Renal pelvis (tissue), 4 donors: ENCODE measurements around the gene GLDN. TPM values are rescaled to one million over a fixed set of nuclear protein-coding genes. Genes with fewer than 3 reads are reported as not detected.

Experiments
- DNase-seq: peaks from one replicate; pipeline ENCODE4 v3.0.0-alpha.2; 2013
- polyA plus RNA-seq, 3 donors: library from polyadenylated mRNA; unstranded; fragments of 120-200 nt; gene quantifications; one replicate each; pipeline ENCODE4 v1.2.1, GENCODE V29; 2013; ENCODE audit not compliant: insufficient read length in 3 of 3

GLDN gene
- polyA plus RNA-seq, 3 donors: 0.11 to 0.21 (median 0.16) TPM

DNA sequence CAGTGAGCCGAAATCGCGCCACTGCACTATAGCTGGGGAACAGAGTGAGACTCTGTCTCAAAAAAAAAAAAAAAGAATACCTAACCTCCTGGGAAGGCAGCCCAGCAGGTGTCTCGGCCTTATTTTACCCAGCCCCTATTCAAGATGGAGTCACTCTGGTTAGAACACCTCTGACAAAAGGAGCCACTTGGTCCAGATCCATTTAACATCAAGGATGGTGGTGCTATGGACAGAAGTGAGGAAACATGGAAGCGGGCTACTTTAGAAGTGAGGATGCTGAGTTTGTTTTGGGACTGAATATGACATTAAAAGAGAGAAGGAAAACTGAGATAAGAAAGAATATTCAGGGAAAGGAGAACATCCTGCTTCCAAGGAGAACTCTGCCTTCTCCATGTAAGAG is 14.7 kb downstream of the GLDN start:
- no peak for DNase-seq

DNA sequence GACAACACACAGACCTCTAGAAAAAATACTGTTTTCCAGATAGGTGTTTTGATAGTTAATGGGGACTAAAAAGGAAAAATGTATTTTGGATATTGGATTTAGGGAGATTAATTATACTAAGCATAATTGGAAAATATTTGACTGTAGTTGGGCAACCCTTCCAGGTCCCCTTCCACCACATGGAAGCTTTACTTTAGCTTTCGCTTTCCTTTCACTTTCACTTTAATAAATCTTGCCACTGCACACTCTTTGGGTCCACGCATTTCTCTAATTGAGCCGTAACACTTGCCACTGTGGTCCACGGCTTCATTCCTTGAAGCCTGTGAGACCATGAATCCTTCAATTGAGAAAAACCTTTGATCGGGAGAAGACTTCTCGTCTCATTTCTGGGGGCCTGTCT is 15.5 kb downstream of the GLDN start:
- DNase-seq: no peak

DNA sequence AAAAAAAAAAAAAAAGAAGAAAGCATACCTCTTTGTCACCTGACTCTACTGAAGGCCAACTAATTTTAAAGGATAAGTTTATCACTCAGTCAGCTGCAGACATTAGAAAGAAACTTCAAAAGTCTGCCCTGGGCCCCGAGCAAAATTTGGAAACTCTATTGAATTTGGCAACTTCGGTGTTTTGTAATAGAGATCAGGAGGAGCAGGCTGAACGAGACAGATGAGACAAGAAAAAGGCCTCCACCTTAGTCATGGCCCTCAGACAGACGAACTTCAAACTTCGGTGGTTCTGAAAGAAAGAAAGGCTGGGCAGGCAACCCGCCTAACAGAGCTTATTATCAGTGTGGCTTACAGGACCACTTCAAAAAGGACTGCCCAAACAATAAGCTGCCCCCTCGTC is 18.5 kb downstream of the GLDN start:
- no peak for DNase-seq

DNA sequence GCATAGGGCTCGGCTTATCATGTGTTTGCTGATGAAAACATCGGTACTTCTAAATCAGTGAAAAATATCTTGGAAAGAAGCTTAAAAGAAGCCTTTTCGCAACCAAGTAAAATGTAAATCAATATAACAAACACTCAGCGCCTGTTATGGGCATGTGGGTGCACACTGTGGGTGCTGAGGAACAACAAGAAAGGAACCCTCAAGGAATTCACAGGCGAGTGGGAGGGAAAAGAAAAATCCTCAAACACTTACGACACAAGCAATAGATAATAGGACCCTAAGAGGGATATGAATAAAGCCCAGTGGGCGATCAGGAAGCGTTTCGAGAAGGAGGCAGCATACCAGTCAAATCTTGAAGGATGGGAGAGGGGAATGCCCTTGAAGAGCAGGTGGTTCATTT is 21.9 kb downstream of the GLDN start:
- DNase-seq: no peak

DNA sequence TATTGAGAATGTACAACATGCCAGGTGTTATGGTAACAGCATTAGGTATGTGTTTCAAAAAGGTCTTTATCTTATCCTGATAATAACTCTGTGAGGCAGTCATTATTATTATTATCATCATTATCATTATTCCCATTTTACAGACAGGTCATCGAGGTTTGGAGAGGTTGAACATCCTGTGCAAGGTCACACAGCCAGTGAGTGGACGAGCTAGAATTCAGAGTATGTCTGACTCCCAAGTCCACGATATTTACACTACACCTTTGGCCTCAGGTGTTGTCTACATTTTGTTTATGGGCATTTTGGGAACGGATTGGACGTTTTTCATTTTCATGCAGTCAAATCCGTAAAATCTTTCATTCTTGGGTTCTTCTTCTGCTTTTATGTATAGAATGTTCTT is 24.0 kb downstream of the GLDN start:
- no peak for DNase-seq

DNA sequence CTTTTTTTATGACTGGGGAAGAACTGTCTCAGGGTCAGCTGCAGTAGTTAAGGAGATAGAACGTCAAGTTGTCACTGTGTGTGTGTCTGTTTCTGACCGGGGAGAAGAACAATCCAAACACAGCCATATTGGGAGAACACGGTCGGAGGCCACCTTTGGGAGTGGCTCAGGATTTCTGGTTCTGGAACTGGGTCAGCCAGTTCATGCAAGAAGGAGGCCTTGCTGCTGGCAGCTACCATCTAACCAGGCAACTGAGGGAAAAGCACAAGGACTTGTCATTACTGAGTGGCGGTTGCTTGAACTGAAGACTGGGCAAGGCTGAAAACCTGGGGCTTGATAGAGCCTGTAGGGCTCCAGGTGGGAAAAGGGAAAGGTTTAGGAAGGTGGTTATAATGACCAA is 24.6 kb downstream of the GLDN start:
- no peak for DNase-seq

DNA sequence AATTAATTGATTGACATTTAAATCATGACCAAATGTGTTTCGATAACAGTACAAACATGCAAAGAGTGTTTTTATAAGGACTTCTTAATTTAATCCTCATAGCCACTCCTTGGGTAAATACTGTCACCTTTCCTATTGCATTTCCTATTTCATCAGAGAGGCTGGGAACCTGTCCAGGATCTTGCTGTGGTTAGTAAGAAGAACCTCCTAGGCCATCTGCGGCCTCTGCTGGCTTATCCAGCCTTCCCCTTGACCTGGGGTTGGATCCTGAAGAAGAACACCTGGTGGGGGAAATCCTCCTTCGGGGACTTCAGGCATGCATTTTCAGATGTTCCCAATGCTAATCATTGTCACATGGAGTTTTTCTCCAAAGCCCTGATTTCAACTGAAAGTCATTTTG is 25.5 kb downstream of the GLDN start:
- DNase-seq: no peak

DNA sequence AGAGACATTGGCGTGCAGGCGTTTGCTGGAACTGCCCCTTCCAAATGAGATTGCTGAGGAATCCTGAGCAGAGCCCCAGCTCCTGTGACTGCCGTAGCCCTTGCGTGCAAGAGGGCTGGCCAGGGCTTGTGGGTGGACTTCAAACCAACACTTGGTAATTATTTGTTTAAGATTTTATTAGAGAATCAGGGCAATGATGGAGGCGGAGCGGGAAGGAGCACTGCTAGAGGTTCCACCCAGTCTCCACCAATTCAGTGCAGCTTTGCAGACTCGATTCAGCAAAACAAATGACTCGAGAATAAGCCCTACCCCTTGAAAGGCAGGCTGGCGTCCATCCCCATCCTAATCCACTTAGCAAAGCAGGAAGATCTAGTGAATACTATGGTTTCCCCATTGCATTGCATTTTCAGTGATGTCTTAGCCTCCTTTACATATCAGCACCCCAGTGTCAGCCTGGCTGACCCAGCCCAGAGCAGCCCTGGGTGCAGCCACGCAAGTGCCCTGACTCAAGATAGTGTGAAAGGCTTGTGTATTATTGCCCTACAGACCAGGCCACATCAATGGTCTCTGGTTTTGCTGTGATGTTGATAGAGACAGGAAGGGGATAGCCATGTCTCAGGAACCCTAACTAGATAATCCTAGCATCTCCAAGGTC is 26.0 kb downstream of the GLDN start:
- no peak for DNase-seq

DNA sequence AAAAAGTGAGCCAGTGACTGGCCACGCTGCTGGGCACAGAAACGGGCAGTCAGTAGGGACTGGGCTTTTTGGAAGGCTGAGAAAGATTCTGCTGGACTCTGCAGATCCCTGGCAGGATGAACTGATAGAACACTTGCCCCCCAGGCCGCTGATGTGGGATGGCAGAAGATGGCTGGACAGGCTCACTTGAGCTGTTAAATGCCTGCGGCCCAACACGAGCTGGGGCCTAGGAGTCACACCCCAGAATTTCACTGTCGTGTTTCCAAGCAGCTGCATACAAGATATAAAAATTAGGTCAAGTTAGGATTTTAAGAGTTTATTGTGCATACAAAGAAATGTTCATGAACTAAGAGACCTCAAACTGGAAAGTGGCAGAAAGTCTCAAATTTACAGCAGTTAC is 26.9 kb downstream of the GLDN start:
- DNase-seq: no peak

DNA sequence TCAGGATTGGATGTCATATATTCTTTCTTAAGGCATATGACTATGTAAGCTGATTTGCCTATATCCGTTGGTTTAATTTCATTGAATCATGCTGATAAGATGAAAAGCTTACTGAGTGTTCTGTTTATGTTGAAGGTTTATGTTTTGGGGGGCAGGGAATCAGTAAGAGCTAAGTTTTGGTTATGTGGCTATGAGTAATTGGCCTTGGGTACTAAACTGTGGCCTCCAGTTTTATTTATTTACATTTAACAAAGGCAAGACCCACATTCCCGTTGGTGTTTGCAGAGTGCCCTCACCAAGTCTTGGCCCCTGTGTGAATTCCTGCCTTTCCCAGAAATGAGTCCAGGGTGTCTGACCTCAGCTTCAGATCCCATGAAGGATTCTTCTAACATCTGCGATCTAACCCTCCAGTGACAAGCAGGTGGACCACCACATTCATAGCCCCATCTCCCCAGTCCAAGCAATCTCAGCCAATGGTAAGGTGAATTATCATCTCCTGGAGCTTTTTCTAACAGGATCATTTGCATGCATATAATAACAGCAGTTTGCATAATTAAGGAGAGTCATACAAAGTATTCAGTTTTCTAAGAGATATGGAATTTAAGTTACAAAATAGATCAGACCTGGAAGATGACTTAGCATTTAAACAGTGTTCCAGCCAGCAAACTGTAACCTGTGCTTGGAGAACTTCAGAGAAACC is 27.4 kb downstream of the GLDN start:
- DNase-seq: no peak

DNA sequence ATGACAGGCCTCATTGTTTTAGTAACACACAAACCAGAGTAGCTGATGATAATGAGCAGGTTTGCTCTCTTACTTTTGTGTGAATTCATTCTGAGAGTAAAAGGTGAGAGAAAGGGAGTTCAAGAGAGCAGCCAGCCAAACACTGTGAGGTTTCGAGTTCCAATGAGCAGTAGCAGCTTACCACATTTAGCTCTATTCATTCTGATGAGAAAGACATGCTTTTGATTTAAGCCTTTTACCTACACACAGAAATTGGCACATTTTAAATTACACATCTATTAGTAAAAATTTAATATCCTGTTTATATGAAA is 28.0 kb downstream of the GLDN start:
- DNase-seq: no peak

DNA sequence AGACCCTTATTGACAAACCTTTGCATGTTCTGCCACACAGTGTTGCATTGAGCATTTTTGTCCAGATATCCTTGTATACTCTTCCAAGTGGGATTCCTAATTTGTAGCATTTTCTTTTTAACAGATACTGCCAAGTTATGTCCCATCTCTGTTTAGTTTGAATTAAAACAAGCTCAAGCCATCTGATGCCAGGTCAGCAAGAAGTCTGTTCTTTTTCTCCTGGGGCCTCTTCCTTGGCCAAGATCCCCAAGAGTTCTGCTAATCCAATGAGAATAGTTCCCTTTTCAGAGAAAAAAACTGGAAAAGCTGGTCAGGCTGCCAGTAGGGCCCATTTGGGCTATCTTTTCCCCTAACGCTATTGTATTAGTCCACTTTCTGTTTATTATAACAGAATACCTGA is 29.8 kb downstream of the GLDN start:
- no peak for DNase-seq

DNA sequence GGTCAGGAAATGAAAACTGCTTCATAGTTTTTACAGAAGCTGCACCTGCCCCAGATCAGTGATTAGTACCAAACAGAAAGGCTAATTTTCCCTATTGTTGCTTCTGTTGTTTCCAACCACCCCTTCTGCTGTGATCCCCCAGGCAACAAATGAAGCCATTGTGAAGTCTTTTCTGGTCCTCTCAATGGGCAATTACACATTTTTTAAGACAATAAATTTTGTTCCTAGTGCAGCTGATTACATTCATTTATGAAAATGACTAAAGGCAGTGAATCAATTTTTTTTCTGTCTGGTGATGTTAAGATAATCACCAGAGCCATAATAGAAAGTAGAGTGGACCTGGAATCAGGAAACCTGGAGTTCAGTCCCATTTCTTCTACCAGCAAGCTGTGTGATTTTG is 32.7 kb downstream of the GLDN start:
- no peak for DNase-seq

DNA sequence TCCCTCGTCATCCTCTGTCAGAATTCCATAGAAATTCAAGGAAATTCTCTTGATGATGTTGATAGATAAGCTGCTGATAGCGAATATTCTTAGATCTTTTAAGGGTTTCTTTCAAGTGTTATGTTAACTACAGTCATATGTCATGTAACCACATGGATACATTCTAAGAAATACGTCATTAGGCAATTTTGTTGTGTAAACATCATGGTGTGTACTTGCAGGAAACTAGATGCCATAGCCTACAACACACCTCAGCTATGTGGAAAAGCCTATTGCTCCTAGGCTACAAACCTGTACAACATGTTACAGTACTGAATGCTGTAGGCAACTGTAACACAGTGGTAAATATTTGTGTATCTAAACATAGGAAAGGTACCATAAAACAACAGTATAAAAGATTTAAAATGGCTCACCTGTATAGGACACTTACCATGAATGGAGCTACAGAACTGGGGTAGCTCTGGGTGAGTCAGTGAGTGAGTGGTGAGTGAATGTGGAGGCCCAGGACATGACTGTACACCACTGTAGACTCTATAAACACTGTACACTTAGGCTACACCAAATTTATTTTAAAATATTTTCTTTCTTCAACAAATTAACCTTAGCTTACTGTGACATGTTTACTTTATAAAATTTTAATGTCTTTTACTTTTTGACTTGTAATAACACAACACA is 34.6 kb downstream of the GLDN start:
- no peak for DNase-seq

DNA sequence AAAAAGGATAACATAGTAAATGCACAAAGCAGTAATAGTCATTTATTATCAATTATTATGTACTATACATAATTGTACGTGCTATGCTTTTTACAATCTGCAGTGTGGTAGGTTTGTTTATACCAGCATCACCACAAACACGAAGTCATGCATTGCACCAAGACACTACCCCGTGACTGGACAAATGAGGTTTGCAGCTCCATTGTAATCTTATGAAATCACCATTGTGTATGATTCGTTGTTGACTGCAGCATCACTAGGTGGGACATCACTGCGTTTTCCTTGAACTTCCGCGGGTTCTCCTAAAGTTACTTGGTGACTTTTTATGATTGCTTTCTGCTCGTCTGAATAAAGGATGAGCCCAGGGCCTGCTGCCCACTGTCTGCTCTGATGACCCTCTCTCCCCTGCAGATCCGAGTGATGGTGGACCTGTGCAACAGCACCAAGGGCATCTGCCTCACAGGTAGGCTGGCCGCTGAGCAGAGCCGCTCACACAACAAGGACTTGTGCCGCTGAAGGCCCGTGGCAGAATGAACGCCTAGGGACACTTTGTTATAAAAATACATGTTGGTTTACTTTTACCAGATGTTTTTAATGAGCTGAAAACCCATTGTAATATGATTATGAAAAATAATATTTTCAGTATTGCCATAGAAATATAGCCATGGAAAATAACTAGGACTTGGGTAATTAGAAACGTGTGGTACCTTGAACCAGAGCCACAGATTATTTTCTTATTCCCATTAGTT is 35.8 kb downstream of the GLDN start:
- no peak for DNase-seq

DNA sequence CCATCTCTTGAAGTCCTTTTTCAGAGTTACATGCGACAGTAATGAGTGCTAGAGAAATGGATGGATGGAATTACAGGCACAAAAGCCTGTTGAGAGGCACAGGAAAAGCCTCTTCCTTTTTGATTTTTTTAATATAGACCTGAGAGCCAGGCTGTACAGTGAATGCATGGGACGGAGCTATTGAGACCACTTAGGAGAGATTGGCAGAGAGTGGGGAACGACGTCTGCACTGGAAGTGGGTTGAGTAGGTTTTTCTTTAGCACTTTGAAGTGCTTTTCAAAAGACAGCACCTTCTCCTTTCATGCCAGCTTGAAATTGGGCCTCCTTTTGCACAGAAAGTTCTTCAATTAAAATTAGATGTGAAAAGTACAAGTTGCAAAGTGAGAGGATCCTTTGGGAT is 37.0 kb downstream of the GLDN start:
- no peak for DNase-seq

DNA sequence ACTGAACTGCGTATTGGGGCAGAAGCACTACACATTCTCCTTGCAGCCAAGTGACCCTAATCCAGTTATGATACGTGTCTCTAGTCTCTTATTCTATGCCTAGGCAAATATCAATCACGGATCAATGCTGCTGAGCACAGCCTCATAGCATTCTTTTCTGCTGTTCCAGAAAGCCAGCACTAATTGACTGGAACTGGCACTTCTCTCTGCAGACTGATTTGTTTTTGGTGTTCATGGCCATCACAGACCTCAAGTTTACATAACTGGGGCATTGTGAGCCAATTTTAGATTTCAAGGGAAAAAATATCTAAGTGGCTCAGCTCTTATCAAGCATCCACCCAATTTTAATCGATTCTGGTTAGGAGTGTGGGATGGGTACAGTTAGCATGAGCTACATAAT is 37.9 kb downstream of the GLDN start:
- DNase-seq: no peak

DNA sequence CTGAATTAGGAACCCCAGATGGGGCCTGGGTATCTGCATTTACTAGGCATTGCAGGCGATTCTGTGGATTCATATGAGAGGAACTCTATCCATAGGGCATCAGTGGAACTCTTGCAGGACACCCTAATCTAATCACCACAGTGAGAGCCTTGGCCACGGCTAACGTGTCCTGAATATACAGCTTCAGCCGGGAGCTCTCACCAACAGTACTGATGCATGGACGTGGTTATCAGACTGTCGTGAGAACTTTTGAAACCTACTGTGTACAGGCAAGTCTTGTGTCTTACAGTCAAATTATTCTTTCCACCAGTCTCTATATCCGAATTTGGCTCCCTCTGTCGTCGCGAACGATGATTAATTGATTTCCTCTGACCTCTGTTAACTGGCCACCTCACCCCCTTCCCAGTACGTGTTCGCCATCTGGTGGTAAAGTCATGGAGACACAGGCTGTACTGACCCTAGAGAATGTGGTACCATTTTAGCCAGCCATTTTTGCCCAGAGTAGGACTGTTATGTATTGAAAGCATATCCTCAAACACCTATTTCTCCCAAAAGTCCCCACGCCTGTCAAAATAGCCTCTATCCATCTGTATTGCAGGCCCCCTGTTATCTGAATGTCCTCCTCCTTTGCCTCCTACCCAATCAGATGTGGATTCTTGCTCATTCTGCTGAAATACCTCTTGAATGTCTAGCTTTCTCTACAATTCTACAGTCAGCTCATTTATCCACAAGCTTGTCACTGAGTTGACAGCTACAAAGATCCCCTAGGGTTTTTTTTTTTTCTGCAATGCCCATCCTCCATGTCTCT is 39.7 kb downstream of the GLDN start:
- peak; percentile 57 for DNase-seq

DNA sequence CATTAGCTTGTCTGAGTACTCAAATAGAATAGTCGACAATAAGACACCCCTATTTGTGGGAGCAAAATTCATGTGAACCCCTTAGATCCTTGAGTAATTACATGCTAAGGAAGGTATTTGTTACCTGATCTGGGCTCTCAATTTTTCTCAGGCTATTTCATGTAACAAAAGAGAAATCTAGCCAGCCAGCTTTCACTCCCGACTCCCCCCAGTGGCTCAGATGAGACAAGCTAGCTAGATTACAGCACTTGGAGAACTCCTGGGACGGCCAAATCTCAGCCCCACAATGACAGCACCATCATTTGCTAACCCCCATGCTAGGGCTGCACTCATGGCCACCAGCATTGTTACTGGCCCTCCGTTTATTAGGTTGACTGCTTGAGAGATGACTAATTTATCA is 41.3 kb downstream of the GLDN start:
- DNase-seq: peak; percentile 33

DNA sequence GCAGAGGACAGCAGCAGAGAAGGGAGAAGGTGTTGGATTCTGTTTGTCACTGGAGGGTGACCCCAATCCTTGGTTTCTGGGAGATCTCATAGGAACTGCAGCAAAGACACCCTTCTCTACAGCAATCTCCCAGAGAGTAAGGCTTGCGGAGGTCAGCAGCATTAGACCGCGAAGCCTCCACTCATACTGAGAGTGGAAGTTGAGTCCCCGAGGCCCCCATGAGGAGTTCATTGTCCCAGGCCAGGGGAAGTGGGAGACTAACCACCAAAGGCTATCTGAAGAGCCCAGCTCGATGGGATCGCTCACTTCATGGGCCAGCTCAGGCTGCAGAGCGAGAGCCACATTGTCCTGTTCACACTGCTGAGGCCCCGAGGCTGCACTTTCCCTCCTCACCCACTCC is 44.6 kb downstream of the GLDN start:
- no peak for DNase-seq

DNA sequence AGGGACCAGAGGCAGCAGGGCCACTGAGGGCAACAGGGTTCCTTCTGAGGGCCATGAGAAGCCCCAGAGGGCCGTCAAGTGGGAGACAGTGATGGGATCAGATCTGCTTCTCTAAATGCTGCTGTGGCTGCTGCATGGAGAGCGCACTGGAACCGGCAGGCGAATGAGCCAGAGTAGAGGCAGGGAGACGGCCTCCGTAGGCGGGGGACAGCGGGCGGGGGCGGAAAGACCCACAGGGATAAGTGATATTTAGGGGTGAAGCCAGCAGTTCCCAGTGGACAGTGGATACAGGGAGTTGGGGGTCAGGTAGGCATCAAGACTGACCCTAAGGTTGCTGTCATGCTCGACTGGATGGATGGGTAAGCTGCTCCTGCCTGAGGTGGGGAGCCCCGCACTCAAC is 45.0 kb downstream of the GLDN start:
- DNase-seq: no peak
